Calu3 (cell line): ENCODE measurements around the gene SLC37A1. TPM values are rescaled to one million over a fixed set of nuclear protein-coding genes. Genes with fewer than 3 reads are reported as not detected.

Experiments used
- BruUV-seq: library from RNA; stranded (reverse); fragments of 400-500 nt; replicated peaks from 2 replicates; lab custom pipeline; 2021; lab: Mats Ljungman, UMichigan
- CTCF ChIA-PET: fragments of 300-600 bp; sonication (Branson Sonifier 250); formaldehyde crosslinking; loops from one replicate; lab custom pipeline; 2022; ENCODE audit warnings: antibody characterized with exemption; lab: Charles Lee
- DNase-seq: peaks from one replicate; pipeline ENCODE4 v3.0.0; 2022
- H3K27ac Mint-ChIP-seq: one replicate; pipeline ENCODE4 v1.8.0; 2022; ENCODE audit warnings: mixed read lengths; ENCODE audit not compliant: unreplicated experiment
- H3K27me3 Mint-ChIP-seq: one replicate; pipeline ENCODE4 v1.8.0; 2022; ENCODE audit warnings: mixed read lengths; ENCODE audit not compliant: unreplicated experiment
- H3K36me3 Mint-ChIP-seq: one replicate; pipeline ENCODE4 v1.8.0; 2022; ENCODE audit warnings: mild to moderate bottlenecking, moderate library complexity, mixed read lengths; ENCODE audit not compliant: insufficient read depth, unreplicated experiment
- H3K4me1 Mint-ChIP-seq: one replicate; pipeline ENCODE4 v1.8.0; 2022; ENCODE audit warnings: mild to moderate bottlenecking, low read depth, mixed read lengths; ENCODE audit not compliant: unreplicated experiment
- H3K4me3 Mint-ChIP-seq: one replicate; pipeline ENCODE4 v1.8.0; 2022; ENCODE audit warnings: mild to moderate bottlenecking, low read depth, moderate library complexity, mixed read lengths; ENCODE audit not compliant: unreplicated experiment
- H3K9me3 Mint-ChIP-seq: one replicate; pipeline ENCODE4 v1.8.0; 2022; ENCODE audit warnings: low read depth, mixed read lengths; ENCODE audit not compliant: unreplicated experiment
- CTCF ChIP-seq: fragments of 200-600 bp; IDR thresholded peaks from one replicate; pipeline ENCODE4 v1.8.0; 2022; ENCODE audit warnings: antibody characterized with exemption; ENCODE audit not compliant: unreplicated experiment
- intact Hi-C: fragments of 100-400 bp; cut with micrococcal nuclease; formaldehyde crosslinking; loops from one replicate; pipeline ENCODE4 v1.10.0; 2022; ENCODE audit not compliant: unreplicated experiment
- total RNA-seq: library from RNA; stranded (reverse); gene quantifications from 2 replicates; pipeline ENCODE4 v1.2.3, GENCODE V29; 2022

Gene SLC37A1
- total RNA-seq, 1 experiment from 2014 or later: 24.9 TPM

GRCh38 chr21:42578761-42579415 lies 65.2 kb downstream of the SLC37A1 start:
- H3K27me3 Mint-ChIP-seq: no peaks in the 10 kb centered on the region
- no TSS peak for BruUV-seq
- H3K27ac Mint-ChIP-seq: no peak overlapping the region
- H3K4me1 Mint-ChIP-seq: no peaks in the 10 kb centered on the region
- no peak for DNase-seq
- CTCF ChIA-PET: interaction anchor here (0.6 kb wide), 1 partner anchor 24 kb away, joined by 4 read pairs; no protein-coding TSS in a partner anchor
- H3K4me3 Mint-ChIP-seq: no peak overlapping the region
- intact Hi-C loops: no loop called here
- H3K36me3 Mint-ChIP-seq: no peaks in the 10 kb centered on the region
- peaks cover 2% of the 10 kb centered on the region for H3K9me3 Mint-ChIP-seq
- no peak for TF ChIP-seq CTCF

GRCh38 chr21:42579456-42580075 lies 65.9 kb downstream of the SLC37A1 start:
- no TSS peak for BruUV-seq
- TF ChIP-seq CTCF: no peak
- CTCF ChIA-PET: interaction anchor here (0.6 kb wide), 1 partner anchor 25 kb away, joined by 4 read pairs; no protein-coding TSS in a partner anchor
- Mint-ChIP-seq H3K9me3 (peaks cover 2% of the 10 kb centered on the region), H3K4me1 (no peaks in the 10 kb centered on the region), H3K27ac (no peak overlapping the region), H3K4me3 (no peak overlapping the region), H3K36me3 (no peaks in the 10 kb centered on the region), H3K27me3 (no peaks in the 10 kb centered on the region)
- intact Hi-C loops: no loop called here
- no peak for DNase-seq

- no peak overlapping the region for H3K27ac Mint-ChIP-seq
- no peak for TF ChIP-seq CTCF
- CTCF ChIA-PET: interaction anchor here (0.5 kb wide), 1 partner anchor 233 kb away, joined by 4 read pairs; no protein-coding TSS in a partner anchor
- BruUV-seq: no TSS peak
- no peak overlapping the region for H3K4me3 Mint-ChIP-seq
- no peak for DNase-seq
- no peaks in the 10 kb centered on the region for H3K27me3 Mint-ChIP-seq
- H3K36me3 Mint-ChIP-seq: no peaks in the 10 kb centered on the region
- intact Hi-C loops: no loop called here
- H3K9me3 Mint-ChIP-seq: peaks cover 2% of the 10 kb centered on the region
- H3K4me1 Mint-ChIP-seq: no peaks in the 10 kb centered on the region
Observed at GRCh38 chr21:42580076-42580792, 66.6 kb downstream of the SLC37A1 start.

- CTCF ChIA-PET: no interaction called here
- TF ChIP-seq CTCF: no peak
- H3K27ac Mint-ChIP-seq: no peak overlapping the region
- H3K4me1 Mint-ChIP-seq: no peaks in the 10 kb centered on the region
- DNase-seq: no peak
- peaks cover 2% of the 10 kb centered on the region for H3K9me3 Mint-ChIP-seq
- H3K27me3 Mint-ChIP-seq: no peaks in the 10 kb centered on the region
- intact Hi-C loops: no loop called here
- no peak overlapping the region for H3K4me3 Mint-ChIP-seq
- H3K36me3 Mint-ChIP-seq: no peaks in the 10 kb centered on the region
- BruUV-seq: no TSS peak
Observed at GRCh38 chr21:42580793-42581321, 67.2 kb downstream of the SLC37A1 start.
